Mesendoderm (in vitro differentiated cells): ENCODE data around the gene CCNI2.

Experiments used
- DNase-seq: peaks from one replicate; pipeline ENCODE4 v3.0.0; 2013
- H2AK5ac ChIP-seq: 2 replicates; pipeline ENCODE4 v1.6.1; 2013; ENCODE audit warnings: low read length, inconsistent platforms
- H2BK120ac ChIP-seq: 2 replicates; pipeline ENCODE4 v1.6.1; 2013; ENCODE audit warnings: low read depth, mild to moderate bottlenecking, low read length, moderate library complexity, mixed read lengths
- H2BK15ac ChIP-seq: replicated peaks from 2 replicates; pipeline ENCODE4 v1.6.1; 2013; ENCODE audit warnings: low read depth, mild to moderate bottlenecking, moderate library complexity
- H2BK5ac ChIP-seq: 2 replicates; pipeline ENCODE4 v1.6.1; 2013; ENCODE audit warnings: low read length, inconsistent platforms
- H3K18ac ChIP-seq: 2 replicates; pipeline ENCODE4 v1.6.1; 2013; ENCODE audit warnings: mild to moderate bottlenecking, low read length, mixed read lengths
- H3K23ac ChIP-seq: one replicate; pipeline ENCODE4 v1.6.1; 2013; ENCODE audit warnings: low read length
- H3K27ac ChIP-seq: 2 replicates; pipeline ENCODE4 v1.5.1; 2013; ENCODE audit warnings: low read depth, mild to moderate bottlenecking, inconsistent platforms, low read length, moderate library complexity
- H3K27me3 ChIP-seq: 2 replicates; pipeline ENCODE4 v1.6.1; 2013; ENCODE audit warnings: low read length, control low read depth, mild to moderate bottlenecking, inconsistent platforms; ENCODE audit not compliant: insufficient read depth, poor library complexity
- H3K36me3 ChIP-seq: 2 replicates; pipeline ENCODE4 v1.6.1; 2013; ENCODE audit warnings: low read length, inconsistent platforms; ENCODE audit not compliant: control insufficient read depth, insufficient read depth
- H3K4ac ChIP-seq: one replicate; pipeline ENCODE4 v1.6.1; 2013; ENCODE audit warnings: low read depth, mild to moderate bottlenecking, low read length, moderate library complexity
- H3K4me1 ChIP-seq: 2 replicates; pipeline ENCODE4 v1.6.1; 2013; ENCODE audit warnings: low read depth, low read length, inconsistent platforms; ENCODE audit not compliant: control insufficient read depth
- H3K4me2 ChIP-seq: 2 replicates; pipeline ENCODE4 v1.6.1; 2013; ENCODE audit warnings: low read length
- H3K4me3 ChIP-seq: 2 replicates; pipeline ENCODE4 v1.5.1; 2013; ENCODE audit warnings: mild to moderate bottlenecking, low read length
- H3K56ac ChIP-seq: one replicate; pipeline ENCODE4 v1.6.1; 2013; ENCODE audit warnings: low read length
- H3K79me1 ChIP-seq: 2 replicates; pipeline ENCODE4 v1.6.1; 2013; ENCODE audit warnings: low read length, inconsistent platforms
- H3K79me2 ChIP-seq: 2 replicates; pipeline ENCODE4 v1.6.1; 2013; ENCODE audit warnings: mild to moderate bottlenecking, low read length; ENCODE audit not compliant: control insufficient read depth, insufficient read depth
- H3K9ac ChIP-seq: 2 replicates; pipeline ENCODE4 v1.6.1; 2013; ENCODE audit warnings: low read length, inconsistent platforms
- H4K5ac ChIP-seq: one replicate; pipeline ENCODE4 v1.6.1; 2013; ENCODE audit warnings: low read length
- H4K8ac ChIP-seq: one replicate; pipeline ENCODE4 v1.6.1; 2013; ENCODE audit warnings: low read depth, mild to moderate bottlenecking, control low read depth, low read length, moderate library complexity
- WGBS: extraction: QIAGEN DNeasy Blood & Tissue Kit; methylation state at CpG from one replicate; pipeline ENCODE4 v1.1.7; 2013; ENCODE audit warnings: low lambda C conversion rate, missing lambda C conversion rate; ENCODE audit not compliant: insufficient coverage; ENCODE audit errors: extremely low coverage; 5-methylcytosine and 5-hydroxymethylcytosine counted together

Gene CCNI2

GRCh38 chr5:132751971-132752580 lies 4.8 kb downstream of the CCNI2 start:
- H3K4ac ChIP-seq = no peak overlapping the region
- DNase-seq = no peak
- H3K4me2 ChIP-seq = no peak overlapping the region
- H4K5ac ChIP-seq = no peak overlapping the region
- H3K9ac ChIP-seq = no peak overlapping the region
- H4K8ac ChIP-seq = no peak overlapping the region
- no peak overlapping the region for H3K18ac ChIP-seq
- H3K27ac ChIP-seq = no peak overlapping the region
- no CpG with 5 or more reads among the region's 5 CpGs for WGBS
- H2BK5ac ChIP-seq = no peak overlapping the region
- H3K36me3 ChIP-seq = no peaks in the 10 kb centered on the region
- no peak overlapping the region for H3K23ac ChIP-seq
- no peak overlapping the region for H2BK120ac ChIP-seq
- H3K79me1 ChIP-seq = no peaks in the 10 kb centered on the region
- no peak overlapping the region for H2AK5ac ChIP-seq
- no peak overlapping the region for H3K56ac ChIP-seq
- no peak overlapping the region for H3K4me3 ChIP-seq
- H3K4me1 ChIP-seq = no peaks in the 10 kb centered on the region
- no peaks in the 10 kb centered on the region for H3K79me2 ChIP-seq
- peaks cover 18% of the 10 kb centered on the region for H3K27me3 ChIP-seq
- H2BK15ac ChIP-seq = no peak overlapping the region

GRCh38 chr5:132752581-132753125 lies 5.4 kb downstream of the CCNI2 start:
- Histone ChIP-seq H2BK120ac (no peak overlapping the region), H3K79me2 (no peaks in the 10 kb centered on the region), H4K8ac (no peak overlapping the region), H4K5ac (no peak overlapping the region), H3K79me1 (no peaks in the 10 kb centered on the region), H3K4ac (no peak overlapping the region), H3K27me3 (peaks cover 13% of the 10 kb centered on the region), H3K56ac (no peak overlapping the region), H3K23ac (no peak overlapping the region), H3K18ac (no peak overlapping the region), H3K4me3 (no peak overlapping the region), H3K36me3 (no peaks in the 10 kb centered on the region), H3K9ac (no peak overlapping the region), H2AK5ac (no peak overlapping the region), H3K4me1 (no peaks in the 10 kb centered on the region), H3K27ac (no peak overlapping the region), H3K4me2 (no peak overlapping the region), H2BK15ac (no peak overlapping the region), H2BK5ac (no peak overlapping the region)
- no peak for DNase-seq
- WGBS = no CpG with 5 or more reads among the region's 1 CpG

- H2BK120ac ChIP-seq = no peak overlapping the region
- H3K9ac ChIP-seq = no peak overlapping the region
Observed at GRCh38 chr5:132753135-132753987, 6.1 kb downstream of the CCNI2 start.

GRCh38 chr5:132754111-132754510 lies 6.9 kb downstream of the CCNI2 start:
- Histone ChIP-seq H3K9ac (no peak overlapping the region), H4K5ac (no peak overlapping the region), H2BK5ac (no peak overlapping the region), H2AK5ac (no peak overlapping the region), H3K56ac (no peak overlapping the region), H3K4me1 (no peaks in the 10 kb centered on the region), H3K27me3 (peaks cover 2% of the 10 kb centered on the region), H3K4me3 (no peak overlapping the region), H3K79me2 (no peaks in the 10 kb centered on the region), H4K8ac (no peak overlapping the region), H3K27ac (no peak overlapping the region), H3K4ac (no peak overlapping the region), H3K18ac (no peak overlapping the region), H2BK15ac (no peak overlapping the region), H2BK120ac (no peak overlapping the region), H3K4me2 (no peak overlapping the region), H3K79me1 (no peaks in the 10 kb centered on the region), H3K36me3 (no peaks in the 10 kb centered on the region), H3K23ac (no peak overlapping the region)
- no peak for DNase-seq
- whole genome bisulfite sequencing = no CpG with 5 or more reads among the region's 4 CpGs

More at GRCh38 chr5:132753135-132753987, 6.1 kb downstream of the CCNI2 start:
- Histone ChIP-seq H3K27me3 (peaks cover 7% of the 10 kb centered on the region), H3K79me2 (no peaks in the 10 kb centered on the region), H3K79me1 (no peaks in the 10 kb centered on the region), H4K8ac (no peak overlapping the region), H2BK5ac (no peak overlapping the region), H3K18ac (no peak overlapping the region), H3K36me3 (no peaks in the 10 kb centered on the region), H4K5ac (no peak overlapping the region), H3K23ac (no peak overlapping the region), H3K4ac (no peak overlapping the region), H3K27ac (no peak overlapping the region), H3K56ac (no peak overlapping the region), H2BK15ac (no peak overlapping the region), H3K4me3 (no peak overlapping the region), H3K4me2 (no peak overlapping the region), H3K4me1 (no peaks in the 10 kb centered on the region), H2AK5ac (no peak overlapping the region)
- DNase-seq = peak; percentile 36
- no CpG with 5 or more reads among the region's 2 CpGs for WGBS

- Histone ChIP-seq H3K18ac (no peak overlapping the region), H3K27me3 (no peaks in the 10 kb centered on the region), H4K8ac (no peak overlapping the region), H3K4me2 (no peak overlapping the region), H4K5ac (no peak overlapping the region), H3K4me1 (no peaks in the 10 kb centered on the region), H3K79me1 (no peaks in the 10 kb centered on the region), H3K27ac (no peak overlapping the region), H3K36me3 (no peaks in the 10 kb centered on the region), H2BK15ac (no peak overlapping the region), H2BK120ac (no peak overlapping the region), H3K79me2 (no peaks in the 10 kb centered on the region), H2BK5ac (no peak overlapping the region), H3K56ac (no peak overlapping the region), H3K9ac (no peak overlapping the region), H3K23ac (no peak overlapping the region), H3K4me3 (no peak overlapping the region), H2AK5ac (no peak overlapping the region), H3K4ac (no peak overlapping the region)
- DNase-seq = peak; percentile 60
Observed at GRCh38 chr5:132754947-132755346, 7.7 kb downstream of the CCNI2 start.
